Measurements from ENCODE around the gene RFX6.

The RFX6 gene

DNA sequence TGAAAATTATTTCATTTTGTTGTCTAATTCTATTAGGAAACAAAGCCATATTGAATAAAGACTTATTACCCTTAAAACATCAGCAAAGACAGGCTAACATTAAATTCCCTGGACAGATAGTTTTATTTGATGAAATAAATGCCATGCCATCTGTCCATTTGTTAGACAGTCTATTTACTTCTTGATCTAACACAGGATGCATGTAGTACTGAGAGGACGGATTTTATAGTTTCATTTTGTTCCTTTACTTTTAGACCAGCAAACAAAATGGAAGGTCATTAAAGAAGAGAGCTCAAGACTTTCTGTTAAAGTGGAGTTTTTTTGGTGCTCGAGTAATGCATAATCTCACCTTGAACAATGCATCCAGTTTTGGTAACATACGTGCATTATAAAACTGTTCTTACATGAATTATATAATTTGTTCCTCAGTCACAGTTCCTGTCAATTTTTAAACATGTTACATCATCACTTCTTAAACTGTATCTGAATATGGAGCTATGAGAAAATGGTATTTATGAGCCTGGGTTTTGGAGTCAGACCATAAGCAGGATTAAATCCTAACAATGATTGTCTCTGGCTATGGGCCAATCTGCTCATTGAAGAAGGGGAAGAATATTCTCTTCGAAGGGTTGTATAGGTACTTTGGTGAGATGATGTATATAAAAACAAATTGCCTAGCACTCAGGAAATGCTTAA is 46.0 kb downstream of the RFX6 start:
- TF ChIP-seq, protein P1, sequence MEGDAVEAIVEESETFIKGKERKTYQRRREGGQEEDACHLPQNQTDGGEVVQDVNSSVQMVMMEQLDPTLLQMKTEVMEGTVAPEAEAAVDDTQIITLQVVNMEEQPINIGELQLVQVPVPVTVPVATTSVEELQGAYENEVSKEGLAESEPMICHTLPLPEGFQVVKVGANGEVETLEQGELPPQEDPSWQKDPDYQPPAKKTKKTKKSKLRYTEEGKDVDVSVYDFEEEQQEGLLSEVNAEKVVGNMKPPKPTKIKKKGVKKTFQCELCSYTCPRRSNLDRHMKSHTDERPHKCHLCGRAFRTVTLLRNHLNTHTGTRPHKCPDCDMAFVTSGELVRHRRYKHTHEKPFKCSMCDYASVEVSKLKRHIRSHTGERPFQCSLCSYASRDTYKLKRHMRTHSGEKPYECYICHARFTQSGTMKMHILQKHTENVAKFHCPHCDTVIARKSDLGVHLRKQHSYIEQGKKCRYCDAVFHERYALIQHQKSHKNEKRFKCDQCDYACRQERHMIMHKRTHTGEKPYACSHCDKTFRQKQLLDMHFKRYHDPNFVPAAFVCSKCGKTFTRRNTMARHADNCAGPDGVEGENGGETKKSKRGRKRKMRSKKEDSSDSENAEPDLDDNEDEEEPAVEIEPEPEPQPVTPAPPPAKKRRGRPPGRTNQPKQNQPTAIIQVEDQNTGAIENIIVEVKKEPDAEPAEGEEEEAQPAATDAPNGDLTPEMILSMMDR (IDR thresholded peaks at IDR 0.05): no peak

DNA sequence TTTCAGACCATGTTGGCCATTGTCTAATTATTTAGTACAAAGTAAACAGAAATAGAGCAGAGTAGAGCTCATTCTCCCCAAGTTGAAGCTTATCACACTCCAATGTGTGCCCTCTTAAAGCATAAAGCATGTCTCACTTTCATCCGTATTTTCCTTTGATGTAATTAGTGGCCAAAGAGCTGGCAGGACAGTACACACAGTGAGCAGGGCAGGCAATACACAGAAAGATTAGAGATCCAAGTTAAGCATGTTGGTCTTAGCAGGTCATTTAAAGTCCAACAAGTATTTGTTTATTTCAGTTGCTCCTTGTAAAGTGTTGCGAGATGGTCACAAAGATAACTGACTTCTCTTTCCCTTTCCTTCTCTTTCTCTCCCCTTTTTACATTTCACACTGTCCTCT is 47.2 kb downstream of the RFX6 start:
- TF ChIP-seq, protein P1 (IDR thresholded peaks at IDR 0.05): no peak

DNA sequence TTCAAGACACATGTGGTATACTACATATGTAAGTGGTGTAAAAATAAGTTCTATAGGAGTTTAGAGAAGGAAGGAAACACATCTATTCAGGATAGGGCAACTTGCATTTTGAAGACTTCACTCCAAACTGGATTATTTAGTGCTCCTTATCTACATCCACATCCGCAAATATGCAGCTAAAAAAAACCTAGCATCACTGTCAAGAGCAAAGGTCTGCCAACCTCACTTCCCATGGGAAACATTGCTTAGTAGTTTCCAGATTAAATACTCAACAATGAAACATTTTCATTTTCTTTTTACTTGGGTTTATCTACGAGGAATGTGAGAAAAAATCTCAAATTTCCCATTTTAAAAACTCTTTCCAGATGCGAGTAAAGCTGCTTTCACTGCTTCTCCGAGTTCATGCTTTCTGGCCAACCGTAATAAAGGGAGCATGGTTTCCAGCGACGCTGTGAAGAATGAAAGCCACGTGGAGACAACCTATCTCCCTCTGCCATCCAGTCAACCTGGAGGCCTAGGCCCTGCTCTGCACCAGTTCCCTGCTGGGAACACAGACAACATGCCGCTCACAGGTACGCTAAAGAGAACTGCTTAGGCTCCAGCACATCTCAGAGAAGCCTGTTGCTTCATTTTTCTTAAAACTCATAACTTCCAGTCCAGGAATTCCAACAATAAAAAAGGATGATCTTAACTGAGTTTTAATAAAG is 48.2 kb downstream of the RFX6 start:
- TF ChIP-seq, protein P1 (IDR thresholded peaks at IDR 0.05): no peak

DNA sequence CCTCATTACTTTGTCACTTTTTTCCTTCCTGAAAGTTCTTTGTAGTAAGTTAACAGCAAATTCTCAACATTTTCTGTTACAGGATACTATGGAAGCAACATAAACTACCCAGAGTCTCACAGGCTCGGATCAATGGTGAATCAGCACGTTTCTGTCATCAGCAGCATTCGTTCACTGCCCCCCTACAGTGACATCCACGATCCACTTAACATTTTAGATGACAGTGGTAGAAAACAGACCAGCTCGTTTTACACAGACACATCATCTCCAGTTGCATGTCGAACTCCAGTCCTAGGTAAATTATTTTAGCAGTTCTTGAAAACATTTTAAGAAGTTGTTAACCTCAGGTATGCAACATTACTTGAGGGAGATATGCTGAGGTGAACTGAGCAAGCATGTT is 51.6 kb downstream of the RFX6 start:
- TF ChIP-seq, protein P1 (IDR thresholded peaks at IDR 0.05): no peak

DNA sequence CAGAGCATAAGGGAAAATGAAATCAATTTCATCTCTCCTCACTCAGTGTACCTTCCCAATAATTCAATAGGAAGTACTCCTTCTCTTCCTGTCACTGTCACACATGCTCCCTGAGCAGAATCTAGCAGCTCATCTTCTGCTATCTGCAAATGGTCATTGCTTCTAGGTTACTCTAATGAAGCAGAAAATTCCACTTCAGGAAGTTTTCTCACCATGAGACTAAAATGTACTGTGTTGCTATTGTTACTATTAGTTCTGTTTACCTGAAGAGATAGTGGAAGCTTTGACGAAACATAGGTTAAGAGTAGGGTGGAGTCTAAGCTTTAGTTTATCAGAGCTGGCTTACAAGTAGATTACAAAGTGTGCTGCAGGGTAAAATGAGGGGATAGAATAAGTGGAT is 52.8 kb downstream of the RFX6 start:
- TF ChIP-seq, protein P1 (IDR thresholded peaks at IDR 0.05): no peak

DNA sequence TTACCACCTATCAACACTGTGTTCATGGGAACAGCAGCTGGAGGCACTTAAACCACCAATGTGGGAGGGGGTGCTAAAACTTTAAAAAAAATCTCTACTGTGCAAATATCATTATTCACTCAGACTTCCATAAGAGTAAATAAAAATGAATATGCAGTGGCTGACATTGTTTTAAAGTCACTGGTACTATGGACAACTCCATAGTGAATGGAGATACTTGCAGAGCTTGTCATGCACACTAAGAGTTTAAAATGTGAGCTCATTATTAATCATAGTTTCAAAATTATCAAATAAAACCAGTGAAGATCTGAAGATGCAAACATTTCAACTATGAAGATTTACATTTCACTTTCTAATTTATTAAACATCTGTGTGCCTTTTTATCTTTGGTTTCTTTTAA is 54.4 kb downstream of the RFX6 start:
- TF ChIP-seq, protein P1 (IDR thresholded peaks at IDR 0.05): no peak

DNA sequence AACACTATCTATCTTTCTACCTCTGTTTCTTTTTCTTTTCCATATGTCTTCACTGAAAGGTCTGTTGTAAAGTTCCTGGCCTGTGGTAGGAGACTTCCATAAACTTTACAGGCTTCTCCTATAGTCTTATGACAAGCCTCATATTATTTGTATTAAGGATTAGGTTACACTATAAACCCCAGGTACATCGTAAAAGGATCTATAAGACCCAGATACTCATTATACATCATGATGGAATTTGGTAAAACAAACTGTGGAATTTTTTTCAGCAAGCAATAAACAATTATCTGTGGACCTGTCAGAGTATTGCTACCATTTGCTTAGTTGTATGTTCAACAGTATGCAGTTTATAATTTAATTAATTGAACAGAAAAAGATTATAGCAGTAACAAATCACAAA is 55.5 kb downstream of the RFX6 start:
- TF ChIP-seq, protein P1 (IDR thresholded peaks at IDR 0.05): no peak

Data from LNCAP (cell line).